A673 (cell line): ENCODE data around the gene FOXC1. TPM values are rescaled to one million over a fixed set of nuclear protein-coding genes. Genes with fewer than 3 reads are reported as not detected.

Source experiments
- BruUV-seq: library from RNA; stranded (reverse); fragments of 400-500 nt; replicated peaks from 2 replicates; lab custom pipeline; 2021; lab: Mats Ljungman, UMichigan
- CTCF ChIA-PET: fragments of 300-600 bp; sonication (Branson Sonifier 250); formaldehyde crosslinking; loops from one replicate; lab custom pipeline; 2022; ENCODE audit warnings: antibody characterized with exemption; lab: Charles Lee
- POLR2A ChIA-PET: fragments of 300-600 bp; sonication (Branson Sonifier 250); formaldehyde crosslinking; loops from one replicate; lab custom pipeline; 2022; ENCODE audit warnings: antibody characterized with exemption; ENCODE audit not compliant: low non-redundant PET; lab: Charles Lee
- DNase-seq: peaks from one replicate; pipeline ENCODE4 v3.0.0-alpha.2; 2015; ENCODE audit warnings: low spot score
- H3K27ac ChIP-seq: fragments of 200-600 bp; sonication (generic); 2 replicates; pipeline ENCODE4 v1.5.1; 2016; ENCODE audit warnings: mixed run types, low read depth, mild to moderate bottlenecking, mixed read lengths, antibody characterized with exemption, low read length; ENCODE audit not compliant: poor library complexity, severe bottlenecking
- H3K27me3 ChIP-seq: fragments of 200-600 bp; sonication (generic); replicated peaks from 2 replicates; pipeline ENCODE4 v1.6.1; 2017; ENCODE audit warnings: mixed run types, low read depth, mild to moderate bottlenecking, mixed read lengths, antibody characterized with exemption, low read length; ENCODE audit not compliant: insufficient read depth, poor library complexity
- H3K36me3 ChIP-seq: fragments of 200-600 bp; sonication (generic); 2 replicates; pipeline ENCODE4 v1.6.1; 2016; ENCODE audit warnings: mixed run types, mild to moderate bottlenecking, mixed read lengths, antibody characterized with exemption, low read length; ENCODE audit not compliant: insufficient read depth, poor library complexity, severe bottlenecking
- H3K4me1 ChIP-seq: fragments of 200-600 bp; sonication (generic); 2 replicates; pipeline ENCODE4 v1.6.1; 2017; ENCODE audit warnings: mixed run types, mild to moderate bottlenecking, mixed read lengths, antibody characterized with exemption, low read length; ENCODE audit not compliant: insufficient read depth, poor library complexity, severe bottlenecking
- H3K4me3 ChIP-seq: fragments of 200-600 bp; sonication (generic); 2 replicates; pipeline ENCODE4 v1.5.1; 2016; ENCODE audit warnings: low read depth, mixed run types, mild to moderate bottlenecking, mixed read lengths, low read length; ENCODE audit not compliant: poor library complexity, severe bottlenecking
- H3K9me3 ChIP-seq: fragments of 200-600 bp; sonication (generic); 2 replicates; pipeline ENCODE4 v1.6.1; 2016; ENCODE audit warnings: mixed run types, low read depth, mild to moderate bottlenecking, mixed read lengths, antibody characterized with exemption, low read length; ENCODE audit not compliant: poor library complexity, severe bottlenecking
- CTCF ChIP-seq: fragments of 300-800, 200-600 bp; sonication (generic); conservative IDR thresholded peaks from 2 replicates; pipeline ENCODE4 v1.5.1; 2017; ENCODE audit warnings: low read depth, mild to moderate bottlenecking, antibody characterized with exemption, low read length, moderate library complexity, mixed read lengths
- EZH2 ChIP-seq: fragments of 200-600 bp; sonication (generic); IDR thresholded peaks from 2 replicates; pipeline ENCODE4 v1.6.1; 2017; ENCODE audit warnings: borderline replicate concordance, low read depth, mild to moderate bottlenecking, mixed read lengths, antibody characterized with exemption, low read length; ENCODE audit not compliant: poor library complexity, severe bottlenecking
- intact Hi-C: fragments of 100-400 bp; cut with micrococcal nuclease; formaldehyde crosslinking; loops from one replicate; pipeline ENCODE4 v1.10.0; 2022; ENCODE audit not compliant: unreplicated experiment
- total RNA-seq: library from RNA; stranded (reverse); gene quantifications from 2 replicates; pipeline ENCODE4 v1.2.3, GENCODE V29; 2021

The FOXC1 gene
- total RNA-seq, 1 experiment from 2014 or later: 0.49 TPM

- intact Hi-C loops: no loop called here
- Histone ChIP-seq H3K9me3 (no peaks in the 10 kb centered on the region), H3K4me1 (no peaks in the 10 kb centered on the region), H3K27ac (no peak overlapping the region), H3K36me3 (no peaks in the 10 kb centered on the region), H3K4me3 (no peak overlapping the region), H3K27me3 (peaks cover 52% of the 10 kb centered on the region)
- ChIA-PET POLR2A (no interaction called here), CTCF (no interaction called here)
- BruUV-seq: no TSS peak
- no peak for DNase-seq
- TF ChIP-seq CTCF (no peak), EZH2 (no peak)
Observed at GRCh38 chr6:1587977-1588376, 21.7 kb upstream of the FOXC1 start.

GRCh38 chr6:1589208-1589607, 20.5 kb upstream of the FOXC1 start:
- TF ChIP-seq EZH2 (no peak), CTCF (no peak)

GRCh38 chr6:1590580-1590979, 19.1 kb upstream of the FOXC1 start:
- intact Hi-C loops: no loop called here
- POLR2A ChIA-PET: no interaction called here
- Histone ChIP-seq H3K27ac (no peak overlapping the region), H3K9me3 (no peaks in the 10 kb centered on the region), H3K4me3 (no peak overlapping the region), H3K4me1 (no peaks in the 10 kb centered on the region), H3K27me3 (peaks cover 69% of the 10 kb centered on the region), H3K36me3 (no peaks in the 10 kb centered on the region)
- DNase-seq: no peak
- no peak for TF ChIP-seq EZH2
- no peak for TF ChIP-seq CTCF
- no TSS peak for BruUV-seq
- CTCF ChIA-PET: no interaction called here

More at GRCh38 chr6:1589208-1589607, 20.5 kb upstream of the FOXC1 start:
- intact Hi-C loops: no loop called here
- H3K4me1 ChIP-seq: no peaks in the 10 kb centered on the region
- CTCF ChIA-PET: no interaction called here
- no peaks in the 10 kb centered on the region for H3K9me3 ChIP-seq
- no peaks in the 10 kb centered on the region for H3K36me3 ChIP-seq
- no peak overlapping the region for H3K4me3 ChIP-seq
- no peak overlapping the region for H3K27ac ChIP-seq
- BruUV-seq: no TSS peak
- H3K27me3 ChIP-seq: peaks cover 65% of the 10 kb centered on the region
- POLR2A ChIA-PET: no interaction called here
- no peak for DNase-seq
